Smooth muscle cell (in vitro differentiated cells): ENCODE results near the gene NR1I2. TPM values are rescaled to one million over a fixed set of nuclear protein-coding genes. Genes with fewer than 3 reads are reported as not detected.
A peak's percentile ranks its signal among the peaks of the same experiment; 100 is the strongest.

ENCODE experiments used
- DNase-seq: peaks from one replicate; lab custom pipeline; 2025; ENCODE audit not compliant: unreplicated experiment; lab: John Stamatoyannopoulos, UW
- H2AFZ ChIP-seq: fragments of 200-600 bp; sonication (generic); 2 replicates; pipeline ENCODE4 v1.6.0; 2016; ENCODE audit warnings: antibody characterized with exemption, low read depth, mild to moderate bottlenecking
- H3F3A ChIP-seq: fragments of 200-600 bp; sonication (generic); 2 replicates; pipeline ENCODE4 v1.6.0; 2017; ENCODE audit warnings: antibody characterized with exemption, low read depth
- H3K27ac ChIP-seq: fragments of 200-600 bp; sonication (generic); 2 replicates; pipeline ENCODE4 v1.5.1; 2016; ENCODE audit warnings: low read depth, mild to moderate bottlenecking
- H3K27me3 ChIP-seq: fragments of 200-600 bp; sonication (generic); 2 replicates; pipeline ENCODE4 v1.6.1; 2016; ENCODE audit warnings: low read depth, mild to moderate bottlenecking
- H3K36me3 ChIP-seq: fragments of 200-600 bp; sonication (generic); 2 replicates; pipeline ENCODE4 v1.5.1; 2016; ENCODE audit warnings: low read depth
- H3K4me1 ChIP-seq: fragments of 200-600 bp; sonication (generic); 2 replicates; pipeline ENCODE4 v1.5.1; 2016; ENCODE audit warnings: low read depth
- H3K4me2 ChIP-seq: fragments of 200-600 bp; sonication (generic); 2 replicates; pipeline ENCODE4 v1.6.0; 2016; ENCODE audit warnings: mild to moderate bottlenecking
- H3K4me3 ChIP-seq: fragments of 200-600 bp; sonication (generic); 2 replicates; pipeline ENCODE4 v1.5.1; 2016; ENCODE audit warnings: mild to moderate bottlenecking
- H3K79me2 ChIP-seq: fragments of 200-600 bp; sonication (generic); 2 replicates; pipeline ENCODE4 v1.6.0; 2016; ENCODE audit warnings: low read depth, mild to moderate bottlenecking
- H3K9ac ChIP-seq: fragments of 200-600 bp; sonication (generic); 2 replicates; pipeline ENCODE4 v1.6.0; 2016; ENCODE audit warnings: low read depth
- H3K9me3 ChIP-seq: fragments of 200-600 bp; sonication (generic); replicated peaks from 2 replicates; pipeline ENCODE4 v1.5.1; 2016; ENCODE audit warnings: low read depth
- H4K20me1 ChIP-seq: fragments of 200-600 bp; sonication (generic); 2 replicates; pipeline ENCODE4 v1.6.0; 2016; ENCODE audit warnings: low read depth
- WGBS: methylation state at CpG from one replicate; pipeline ENCODE4 v1.1.7; 2016; ENCODE audit warnings: low lambda C conversion rate; 5-methylcytosine and 5-hydroxymethylcytosine counted together
- polyA plus RNA-seq: library from polyadenylated mRNA; unstranded; fragments of >200 nt; fragmentation: Nextera tagmentation; extraction: Ambion mirVana; gene quantifications from 2 replicates; pipeline ENCODE4 v1.2.1, GENCODE V29; 2016
- total RNA-seq: library from RNA; depleted of rRNA; stranded (reverse); fragments of >200 nt; gene quantifications from 2 replicates; pipeline ENCODE4 v1.2.3, GENCODE V29; 2014
- TF ChIP-seq, protein P1 (sequence below): fragments of 200-600 bp; sonication (generic); IDR thresholded peaks from 2 replicates; pipeline ENCODE4 v1.5.1; 2017; ENCODE audit warnings: borderline replicate concordance, mild to moderate bottlenecking, antibody characterized with exemption; ENCODE audit not compliant: insufficient read depth, poor library complexity, severe bottlenecking

Gene NR1I2
- total and polyA plus RNA-seq, 2 experiments from 2014 or later = not detected

DNA sequence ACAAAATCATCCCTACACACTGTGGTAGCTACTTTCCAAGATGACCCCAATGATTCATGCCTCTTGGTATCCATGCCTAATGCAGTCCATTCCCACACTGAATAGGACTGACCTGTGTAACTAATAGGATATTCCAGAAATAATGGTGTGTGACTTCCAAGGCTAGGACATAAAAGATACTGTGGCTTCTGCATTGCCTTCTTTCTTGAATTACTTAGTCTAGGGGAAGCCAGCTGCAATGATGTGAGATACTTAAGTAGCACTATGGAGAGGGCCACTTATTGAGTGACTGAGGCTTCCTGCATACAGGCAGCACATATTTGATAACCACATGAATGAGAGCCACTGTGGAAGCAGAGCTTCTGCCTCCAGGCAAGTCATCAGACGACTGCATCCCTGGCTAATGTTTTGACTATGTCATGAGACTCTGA, 50.1 kb downstream of the NR1I2 start:
- H3K4me2 ChIP-seq = no peak overlapping the region
- TF ChIP-seq, protein P1, sequence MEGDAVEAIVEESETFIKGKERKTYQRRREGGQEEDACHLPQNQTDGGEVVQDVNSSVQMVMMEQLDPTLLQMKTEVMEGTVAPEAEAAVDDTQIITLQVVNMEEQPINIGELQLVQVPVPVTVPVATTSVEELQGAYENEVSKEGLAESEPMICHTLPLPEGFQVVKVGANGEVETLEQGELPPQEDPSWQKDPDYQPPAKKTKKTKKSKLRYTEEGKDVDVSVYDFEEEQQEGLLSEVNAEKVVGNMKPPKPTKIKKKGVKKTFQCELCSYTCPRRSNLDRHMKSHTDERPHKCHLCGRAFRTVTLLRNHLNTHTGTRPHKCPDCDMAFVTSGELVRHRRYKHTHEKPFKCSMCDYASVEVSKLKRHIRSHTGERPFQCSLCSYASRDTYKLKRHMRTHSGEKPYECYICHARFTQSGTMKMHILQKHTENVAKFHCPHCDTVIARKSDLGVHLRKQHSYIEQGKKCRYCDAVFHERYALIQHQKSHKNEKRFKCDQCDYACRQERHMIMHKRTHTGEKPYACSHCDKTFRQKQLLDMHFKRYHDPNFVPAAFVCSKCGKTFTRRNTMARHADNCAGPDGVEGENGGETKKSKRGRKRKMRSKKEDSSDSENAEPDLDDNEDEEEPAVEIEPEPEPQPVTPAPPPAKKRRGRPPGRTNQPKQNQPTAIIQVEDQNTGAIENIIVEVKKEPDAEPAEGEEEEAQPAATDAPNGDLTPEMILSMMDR = no peak
- DNase-seq = no peak
- no peaks in the 10 kb centered on the region for H3K36me3 ChIP-seq
- no peak overlapping the region for H3K9ac ChIP-seq
- 5% methylated on average over 1 of the region's 1 CpG for WGBS
- peaks cover 5% of the 10 kb centered on the region for H3F3A ChIP-seq
- no peak overlapping the region for H3K4me3 ChIP-seq
- no peaks in the 10 kb centered on the region for H3K27me3 ChIP-seq
- peaks cover 16% of the 10 kb centered on the region for H3K4me1 ChIP-seq
- no peaks in the 10 kb centered on the region for H3K9me3 ChIP-seq
- peak overlapping the region; percentile 74 for H3K27ac ChIP-seq
- H3K79me2 ChIP-seq = peaks cover 14% of the 10 kb centered on the region
- peaks cover 93% of the 10 kb centered on the region for H4K20me1 ChIP-seq
- no peak overlapping the region for H2AFZ ChIP-seq

DNA sequence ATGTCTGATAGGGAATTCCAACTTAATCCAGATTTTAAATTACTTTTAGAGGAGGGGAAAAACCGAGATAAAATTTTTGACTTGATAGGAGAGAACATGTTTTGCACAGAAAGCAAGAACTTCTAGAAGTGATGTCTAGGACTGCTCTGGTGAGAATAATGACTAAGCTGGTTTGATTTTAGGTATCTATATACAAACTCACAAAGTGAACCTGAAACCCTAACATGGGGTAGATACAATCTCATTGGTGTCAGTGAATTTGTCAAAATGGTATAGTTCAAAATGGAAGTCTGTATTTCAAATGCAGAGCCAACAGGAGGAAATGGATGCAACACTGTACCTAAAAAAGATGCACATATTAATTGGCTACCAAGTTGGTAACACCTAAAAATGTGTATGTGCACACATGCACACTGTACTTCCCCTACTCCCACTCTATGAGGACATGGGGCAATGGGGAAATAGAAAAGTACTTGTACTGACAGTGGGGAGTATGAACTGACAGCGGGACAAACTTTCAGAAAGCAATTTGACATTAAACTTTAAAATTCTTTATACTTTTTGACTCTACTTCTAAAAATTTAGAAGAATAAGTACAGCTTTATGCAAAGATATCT, 53.0 kb downstream of the NR1I2 start:
- 100% methylated on average over 2 of the region's 2 CpGs for WGBS
- Histone ChIP-seq H3K4me1 (peaks cover 16% of the 10 kb centered on the region), H2AFZ (no peak overlapping the region), H3K27me3 (no peaks in the 10 kb centered on the region), H3F3A (peaks cover 5% of the 10 kb centered on the region), H3K9ac (no peak overlapping the region), H3K27ac (no peak overlapping the region), H3K9me3 (no peaks in the 10 kb centered on the region), H3K4me2 (no peak overlapping the region), H3K4me3 (no peak overlapping the region), H4K20me1 (peaks cover 70% of the 10 kb centered on the region), H3K36me3 (peaks cover 2% of the 10 kb centered on the region), H3K79me2 (no peaks in the 10 kb centered on the region)
- DNase-seq = no peak
- TF ChIP-seq, protein P1 = no peak

DNA sequence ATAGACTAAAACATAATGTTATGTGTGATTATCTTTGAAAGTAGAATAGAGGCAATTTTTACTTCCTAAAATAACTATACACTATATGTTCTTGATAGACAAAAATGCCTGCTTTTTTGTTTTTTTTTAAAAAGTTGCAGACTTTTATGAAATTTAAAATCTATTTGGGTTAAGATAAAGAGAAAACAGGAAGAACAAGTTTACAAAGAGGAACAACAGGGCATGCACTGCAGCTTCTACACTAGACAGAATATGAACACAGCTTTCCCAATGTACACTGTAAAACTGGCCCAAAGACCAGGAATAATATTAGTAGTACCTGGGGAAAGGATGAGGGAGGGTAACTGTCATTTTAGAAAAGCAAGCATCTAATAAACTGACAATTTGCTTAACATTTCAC, 53.7 kb downstream of the NR1I2 start:
- Histone ChIP-seq H3K79me2 (no peaks in the 10 kb centered on the region), H3K27ac (no peak overlapping the region), H3K4me3 (no peak overlapping the region), H2AFZ (no peak overlapping the region), H3F3A (peaks cover 5% of the 10 kb centered on the region), H3K4me1 (peaks cover 16% of the 10 kb centered on the region), H3K9me3 (no peaks in the 10 kb centered on the region), H3K27me3 (no peaks in the 10 kb centered on the region), H3K9ac (no peak overlapping the region), H3K4me2 (no peak overlapping the region), H3K36me3 (peaks cover 2% of the 10 kb centered on the region), H4K20me1 (peaks cover 63% of the 10 kb centered on the region)
- DNase-seq = no peak
- TF ChIP-seq, protein P1 = no peak
